Activated CD8-positive, alpha-beta memory T cell treated with anti-CD3 and anti-CD28 coated beads, Interleukin-2, amount 50 U/mL, for 1 hour (primary cell): ENCODE measurements around the gene TSN.
"Not testable (repeated sequence)": the region's sequence is repeated elsewhere in the genome, so short reads cannot be mapped to it uniquely, and the experiment has no call there.

Experiments
- DNase-seq: peaks from one replicate; pipeline ENCODE4 v3.0.0-alpha.2; 2020; ENCODE audit errors: extremely low read depth

The TSN gene

GRCh38 chr2:121801916-121802315 is 46.5 kb downstream of the TSN start:
- no peak for DNase-seq

DNA sequence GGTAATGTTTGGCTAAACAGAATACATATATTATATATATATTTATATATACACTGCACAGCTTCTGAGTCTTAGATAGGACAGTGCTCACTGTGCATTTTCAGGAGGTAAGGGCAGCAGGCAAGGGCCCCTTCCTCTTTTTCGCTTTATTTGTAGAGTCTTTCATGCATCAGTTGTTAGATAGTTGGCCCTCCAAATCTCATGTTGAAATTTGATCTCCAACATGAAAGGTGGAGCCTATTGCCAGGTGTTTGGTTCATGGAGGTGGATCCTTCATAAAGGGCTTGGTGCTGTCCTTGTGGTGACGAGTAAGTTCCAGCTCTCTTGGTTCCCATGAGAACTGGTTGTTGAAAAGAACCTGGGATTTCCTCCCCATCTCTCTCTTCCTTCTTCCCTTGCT is 48.1 kb downstream of the TSN start:
- DNase-seq: no peak

DNA sequence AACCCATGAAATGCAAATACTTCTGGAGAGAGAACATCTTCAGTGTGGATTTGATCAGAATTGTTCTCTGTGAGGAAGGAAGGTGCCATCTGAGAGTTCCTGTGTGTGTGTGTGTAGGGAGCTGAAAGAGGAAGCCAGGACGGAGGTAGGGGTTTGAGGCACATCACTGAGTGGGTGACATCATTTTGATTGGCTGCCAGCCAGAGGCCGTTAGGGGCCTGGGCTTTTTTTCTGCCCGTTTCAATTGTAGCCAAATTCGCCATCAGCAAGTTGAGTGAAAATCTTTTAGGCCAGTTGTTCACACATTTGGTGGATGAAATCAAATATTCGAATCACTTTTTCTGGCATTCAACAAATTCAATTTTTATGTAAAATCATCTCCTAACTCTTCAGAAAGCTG is 48.9 kb downstream of the TSN start:
- DNase-seq: no peak

- DNase-seq: no peak
Observed at GRCh38 chr2:121804997-121805765, 49.7 kb downstream of the TSN start.

DNA sequence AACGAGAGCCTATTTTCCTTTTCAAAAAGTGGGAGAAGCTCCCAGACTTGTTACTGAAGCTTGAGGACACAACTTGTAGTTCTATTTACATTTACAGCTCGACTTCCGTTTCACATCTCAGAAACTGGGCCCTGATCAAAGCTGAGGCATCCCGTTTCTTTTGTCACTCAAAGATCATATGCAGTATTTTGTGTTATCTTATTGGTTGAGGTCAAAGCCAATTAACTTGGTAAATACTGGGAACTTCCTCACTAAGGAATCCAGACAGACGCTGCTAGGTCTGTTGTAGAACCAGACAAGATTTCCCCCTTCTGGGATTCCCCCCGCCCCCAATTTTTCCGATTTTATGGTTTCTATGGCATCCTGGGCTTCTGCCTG is 50.3 kb downstream of the TSN start:
- no peak for DNase-seq

- not testable (repeated sequence) for DNase-seq
Observed at GRCh38 chr2:121807771-121808170, 52.3 kb downstream of the TSN start.

- DNase-seq: no peak
Observed at GRCh38 chr2:121809607-121810006, 54.2 kb downstream of the TSN start.

DNA sequence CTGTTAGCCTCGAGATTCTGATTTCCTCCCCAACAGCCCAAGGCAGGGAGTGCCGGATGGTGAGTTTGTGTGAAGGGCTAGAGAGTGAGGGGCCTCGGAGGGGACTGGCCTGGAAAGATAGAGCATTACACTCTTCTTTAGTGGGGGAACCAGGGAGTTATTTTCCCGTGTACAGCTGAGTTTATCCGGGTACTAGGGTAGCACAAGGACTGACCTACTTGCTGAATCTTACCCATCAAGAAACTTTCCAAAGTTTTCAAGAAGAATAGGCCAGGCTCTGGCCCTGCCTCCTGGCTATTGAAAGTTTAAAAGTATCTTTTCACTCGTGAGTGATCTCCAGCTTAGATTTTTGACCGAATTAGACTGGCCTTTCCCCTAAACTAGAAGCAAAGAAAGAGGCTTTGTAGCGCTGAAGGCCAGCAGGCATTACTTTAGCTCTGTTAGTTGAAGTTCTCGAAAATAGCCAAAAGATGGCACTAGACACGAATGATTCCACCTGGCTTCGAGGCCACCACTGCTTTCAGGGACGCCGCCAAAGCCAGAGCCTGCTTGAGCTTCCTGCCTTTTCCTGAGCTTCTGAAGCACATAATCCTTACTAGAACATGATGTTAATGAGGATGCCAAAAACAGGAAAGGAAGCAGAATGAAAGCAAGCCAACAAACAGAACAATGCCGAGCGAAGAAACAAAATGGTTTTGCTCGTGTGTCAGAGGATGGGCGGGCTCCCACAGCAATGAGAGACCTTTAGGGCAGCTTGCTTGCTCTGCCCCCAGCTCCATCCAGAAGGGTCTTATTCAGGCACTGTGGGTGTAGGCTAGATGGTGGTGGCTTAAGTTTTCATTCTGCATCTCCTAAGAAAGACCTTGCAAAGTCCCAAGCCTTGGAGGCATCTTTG is 55.8 kb downstream of the TSN start:
- DNase-seq: no peak

- DNase-seq: not testable (repeated sequence)
Observed at GRCh38 chr2:121813083-121813482, 57.6 kb downstream of the TSN start.

GRCh38 chr2:121815216-121815615 is 59.8 kb downstream of the TSN start:
- DNase-seq: no peak

GRCh38 chr2:121816797-121817196 is 61.3 kb downstream of the TSN start:
- DNase-seq: no peak

DNA sequence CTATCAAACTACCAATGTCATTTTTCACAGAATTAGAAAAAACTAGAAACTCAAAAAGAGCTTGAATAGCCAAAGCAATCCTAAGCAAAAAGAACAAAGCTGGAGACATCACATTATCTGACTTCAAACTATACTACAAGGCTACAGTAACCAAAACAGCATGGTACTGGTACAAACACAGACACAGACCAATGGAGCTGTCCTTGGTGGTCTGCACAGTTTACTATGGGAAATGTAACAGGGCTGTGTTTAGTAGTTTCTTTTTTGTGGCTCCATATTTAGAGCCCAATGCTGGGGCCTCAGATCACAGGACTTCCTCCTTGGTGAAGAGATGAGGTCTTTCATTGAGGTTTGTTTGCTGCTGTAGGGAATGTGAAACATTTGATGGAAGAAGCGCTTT is 61.9 kb downstream of the TSN start:
- not testable (repeated sequence) for DNase-seq
